Caco-2 (cell line): ENCODE data around the gene ABCA4. TPM values are rescaled to one million over a fixed set of nuclear protein-coding genes. Genes with fewer than 3 reads are reported as not detected.

Experiments
- BruUV-seq: library from RNA; stranded (reverse); fragments of 400-500 nt; replicated peaks from 2 replicates; lab custom pipeline; 2021; lab: Mats Ljungman, UMichigan
- CTCF ChIA-PET: fragments of 300-600 bp; sonication (Branson Sonifier 250); formaldehyde crosslinking; loops from one replicate; lab custom pipeline; 2022; ENCODE audit warnings: antibody characterized with exemption; lab: Charles Lee
- POLR2A ChIA-PET: fragments of 300-600 bp; sonication (Branson Sonifier 250); formaldehyde crosslinking; loops from one replicate; lab custom pipeline; 2022; ENCODE audit warnings: antibody characterized with exemption; lab: Charles Lee
- DNase-seq, 2 experiments: peaks; one replicate each; pipeline versions ENCODE4 v3.0.0 to v3.0.0-alpha.2; 2020 to 2022
- H3K27me3 ChIP-seq: replicated peaks from 2 replicates; pipeline ENCODE4 v1.6.0; 2011; ENCODE audit warnings: low read length; ENCODE audit not compliant: control insufficient read depth, insufficient read depth
- H3K36me3 ChIP-seq: 2 replicates; pipeline ENCODE4 v1.5.1; 2011; ENCODE audit warnings: low read length; ENCODE audit not compliant: control insufficient read depth, insufficient read depth
- H3K4me1 ChIP-seq: fragments of 250-450 bp; sonication (Bioruptor Pico); 2 replicates; pipeline ENCODE4 v1.5.1; 2020; ENCODE audit warnings: mild to moderate bottlenecking
- H3K4me3 ChIP-seq: 2 replicates; pipeline ENCODE4 v1.5.1; 2011; ENCODE audit warnings: low read depth, mild to moderate bottlenecking, control low read depth, low read length
- H3K9me3 ChIP-seq: fragments of 250-450 bp; sonication (Bioruptor Pico); 2 replicates; pipeline ENCODE4 v1.5.1; 2020; ENCODE audit warnings: mild to moderate bottlenecking, moderate library complexity
- H3K27ac Mint-ChIP-seq: one replicate; pipeline ENCODE4 v1.8.0; 2022; ENCODE audit warnings: mixed read lengths; ENCODE audit not compliant: unreplicated experiment
- H3K27me3 Mint-ChIP-seq: one replicate; pipeline ENCODE4 v1.8.0; 2022; ENCODE audit warnings: mixed read lengths; ENCODE audit not compliant: insufficient read depth, unreplicated experiment
- H3K36me3 Mint-ChIP-seq: one replicate; pipeline ENCODE4 v1.8.0; 2022; ENCODE audit warnings: mild to moderate bottlenecking, mixed read lengths; ENCODE audit not compliant: insufficient read depth, unreplicated experiment
- H3K4me1 Mint-ChIP-seq: one replicate; pipeline ENCODE4 v1.8.0; 2022; ENCODE audit warnings: low read depth, mixed read lengths; ENCODE audit not compliant: unreplicated experiment
- H3K4me3 Mint-ChIP-seq: one replicate; pipeline ENCODE4 v1.8.0; 2022; ENCODE audit warnings: mild to moderate bottlenecking, moderate library complexity, mixed read lengths; ENCODE audit not compliant: unreplicated experiment
- H3K9me3 Mint-ChIP-seq: one replicate; pipeline ENCODE4 v1.8.0; 2022; ENCODE audit warnings: mixed read lengths; ENCODE audit not compliant: unreplicated experiment
- CTCF ChIP-seq, 2 experiments: fragments of 200-600 bp in 1 of 2; IDR thresholded peaks; 1 replicate in 1 of 2; 2 replicates in 1 of 2; pipeline versions ENCODE4 v1.5.1 to v1.8.0; 2011 to 2022; ENCODE audit warnings: antibody characterized with exemption in 1 of 2, control low read depth in 1 of 2, inconsistent platforms in 1 of 2, low read depth in 1 of 2, low read length in 1 of 2, mild to moderate bottlenecking in 1 of 2, moderate library complexity in 1 of 2; ENCODE audit not compliant: insufficient read depth in 1 of 2, severe bottlenecking in 1 of 2, unreplicated experiment in 1 of 2
- intact Hi-C: fragments of 100-400 bp; cut with micrococcal nuclease; formaldehyde crosslinking; loops from one replicate; pipeline ENCODE4 v1.10.0; 2022; ENCODE audit not compliant: unreplicated experiment
- total RNA-seq: library from RNA; stranded (reverse); gene quantifications from 2 replicates; pipeline ENCODE4 v1.2.3, GENCODE V29; 2022

The ABCA4 gene
- total RNA-seq, 1 experiment from 2014 or later, result 1.8 TPM

DNA sequence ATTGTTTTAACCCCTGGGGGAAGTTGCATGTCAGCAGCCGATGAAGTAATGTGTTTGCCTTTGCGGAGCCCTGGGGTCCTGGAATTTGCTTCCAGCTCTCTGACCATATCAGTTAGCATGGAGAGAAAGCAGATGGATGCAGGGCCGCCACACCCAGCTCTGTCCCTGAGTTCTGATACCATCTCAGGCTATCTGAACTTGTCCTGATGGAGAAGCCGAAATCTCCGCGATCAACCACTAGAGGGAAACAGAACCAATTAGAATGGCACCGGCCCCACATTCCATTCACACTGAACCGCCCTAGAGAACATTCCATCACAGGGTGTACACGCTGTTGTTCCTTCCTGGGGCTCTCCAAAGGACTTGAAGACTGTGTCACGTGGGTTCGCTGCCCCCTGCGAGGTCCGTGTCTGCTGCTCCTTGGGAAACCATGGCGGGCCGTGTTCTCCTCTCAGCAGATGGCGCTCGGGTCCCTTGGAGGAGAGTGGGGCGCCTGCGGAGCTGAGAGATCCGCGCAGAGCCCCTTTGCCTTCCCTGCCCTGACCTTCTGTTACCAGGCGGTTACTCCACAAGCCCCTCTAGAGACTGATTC lies 75.4 kb downstream of the ABCA4 start:
- H3K27me3 Mint-ChIP-seq, result no peaks in the 10 kb centered on the region
- CTCF ChIA-PET, result interaction anchor here (0.7 to 2.9 kb wide), 9 partner anchors 11 to 418 kb away, joined by 3 to 49 read pairs (median 5); partner anchors contain the start of gene ARHGAP29
- no peaks in the 10 kb centered on the region for H3K36me3 Mint-ChIP-seq
- Histone ChIP-seq H3K4me1 (peaks cover 9% of the 10 kb centered on the region; the same call in 1 of the 2 replicates), H3K4me3 (peak overlapping the region; percentile 12), H3K36me3 (no peaks in the 10 kb centered on the region), H3K27me3 (no peaks in the 10 kb centered on the region), H3K9me3 (no peaks in the 10 kb centered on the region)
- no TSS peak for BruUV-seq
- TF ChIP-seq CTCF (IDR thresholded peaks at IDR 0.05; ENCODE audit: insufficient read depth in 1 of 2, low read depth in 1 of 2, low read length in 1 of 2, severe bottlenecking in 1 of 2, unreplicated experiment in 1 of 2), result peak; percentile 40 to 73
- POLR2A ChIA-PET, result no interaction called here
- no peaks in the 10 kb centered on the region for H3K9me3 Mint-ChIP-seq
- intact Hi-C loops, result loop anchor here (1.0 to 5.0 kb wide), 6 partner anchors 17 to 418 kb away; no protein-coding TSS in a partner anchor
- peak overlapping the region; percentile 24 for H3K4me3 Mint-ChIP-seq
- peaks cover 7% of the 10 kb centered on the region for H3K4me1 Mint-ChIP-seq
- peak overlapping the region; percentile 68 for H3K27ac Mint-ChIP-seq
- peak; percentile 91 to 95 for DNase-seq

DNA sequence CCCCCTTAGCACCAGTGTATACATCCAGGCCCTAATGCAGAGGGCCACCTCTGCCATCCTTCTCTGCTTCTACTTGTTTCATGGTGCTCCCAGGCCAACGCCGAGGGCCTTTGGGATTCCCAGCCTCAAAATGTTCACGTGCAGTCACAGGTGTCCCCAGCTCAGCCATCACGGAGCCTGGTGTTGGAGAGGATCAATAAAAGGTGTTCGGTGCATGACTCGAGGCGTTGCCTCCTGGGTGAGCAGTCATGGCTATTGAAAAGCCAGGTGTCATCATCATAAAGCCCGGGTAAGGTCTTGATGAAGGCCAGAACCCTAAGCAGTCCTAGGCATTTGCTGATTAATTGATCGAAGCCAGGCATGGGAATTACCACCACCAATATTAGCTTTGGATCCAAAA lies 76.1 kb downstream of the ABCA4 start:
- Mint-ChIP-seq H3K27me3 (no peaks in the 10 kb centered on the region), H3K4me3 (no peak overlapping the region), H3K27ac (peak overlapping the region; percentile 32), H3K36me3 (no peaks in the 10 kb centered on the region), H3K9me3 (no peaks in the 10 kb centered on the region), H3K4me1 (peaks cover 7% of the 10 kb centered on the region)
- ChIA-PET CTCF (interaction anchor here (0.7 to 2.9 kb wide), 9 partner anchors 11 to 419 kb away, joined by 3 to 49 read pairs (median 5); partner anchors contain the start of gene ARHGAP29), POLR2A (no interaction called here)
- no peaks in the 10 kb centered on the region for H3K36me3 ChIP-seq
- H3K27me3 ChIP-seq, result no peaks in the 10 kb centered on the region
- 0 out of 2 replicates have a peak, but pooled peaks cover 9% of the 10 kb centered on the region for H3K4me1 ChIP-seq
- H3K4me3 ChIP-seq, result no peak overlapping the region
- DNase-seq, result no peak
- BruUV-seq, result no TSS peak
- no peaks in the 10 kb centered on the region for H3K9me3 ChIP-seq
- intact Hi-C loops, result loop anchor here (1.0 to 5.0 kb wide), 6 partner anchors 17 to 418 kb away; no protein-coding TSS in a partner anchor
- no peak for TF ChIP-seq CTCF (IDR thresholded peaks at IDR 0.05; ENCODE audit: insufficient read depth in 1 of 2, low read depth in 1 of 2, low read length in 1 of 2, severe bottlenecking in 1 of 2, unreplicated experiment in 1 of 2)

DNA sequence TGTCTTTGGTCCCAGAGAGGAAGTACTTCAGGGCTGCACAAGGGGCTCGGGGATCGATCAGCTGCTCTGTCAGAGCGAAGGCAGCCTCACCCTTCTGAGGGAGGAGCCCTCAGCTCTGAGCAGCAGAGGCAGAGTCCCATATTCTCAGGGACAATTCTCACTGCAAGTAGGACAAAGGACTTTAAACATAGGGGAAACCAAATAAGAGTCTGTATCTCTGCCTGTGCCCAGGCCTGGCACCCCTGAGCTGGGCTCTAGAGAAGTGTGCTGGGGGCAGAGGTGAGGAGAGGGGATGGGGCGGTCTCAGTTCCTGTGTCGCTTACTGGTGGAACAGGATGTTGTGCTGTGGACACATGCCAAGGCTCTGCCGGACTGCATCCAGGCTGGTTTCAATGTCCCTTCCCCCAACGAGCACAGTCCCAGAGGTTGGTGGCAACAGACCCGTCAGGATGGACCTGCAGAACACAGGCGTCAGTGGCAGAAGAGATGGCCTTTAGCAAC lies 76.6 kb downstream of the ABCA4 start:
- H3K36me3 Mint-ChIP-seq, result no peaks in the 10 kb centered on the region
- ChIA-PET POLR2A (interaction anchor here (0.8 kb wide), 1 partner anchor 193 kb away, joined by 3 read pairs; the partner anchor contains the start of gene ARHGAP29), CTCF (interaction anchor here (1.0 to 2.9 kb wide), 4 partner anchors 10 to 419 kb away, joined by 3 to 49 read pairs (median 6); no protein-coding TSS in a partner anchor)
- no peaks in the 10 kb centered on the region for H3K27me3 Mint-ChIP-seq
- no peak overlapping the region for H3K4me3 ChIP-seq
- H3K9me3 ChIP-seq, result no peaks in the 10 kb centered on the region
- DNase-seq, result no peak
- TF ChIP-seq CTCF (IDR thresholded peaks at IDR 0.05; ENCODE audit: insufficient read depth in 1 of 2, low read depth in 1 of 2, low read length in 1 of 2, severe bottlenecking in 1 of 2, unreplicated experiment in 1 of 2), result no peak
- peaks cover 13% of the 10 kb centered on the region for H3K4me1 Mint-ChIP-seq
- no peaks in the 10 kb centered on the region for H3K9me3 Mint-ChIP-seq
- BruUV-seq, result no TSS peak
- H3K36me3 ChIP-seq, result no peaks in the 10 kb centered on the region
- 0 out of 2 replicates have a peak, but pooled peaks cover 12% of the 10 kb centered on the region for H3K4me1 ChIP-seq
- intact Hi-C loops, result no loop called here
- no peaks in the 10 kb centered on the region for H3K27me3 ChIP-seq
- H3K27ac Mint-ChIP-seq, result peak overlapping the region; percentile 32
- H3K4me3 Mint-ChIP-seq, result no peak overlapping the region
